Measurements from ENCODE around the gene ADARB1.

The ADARB1 gene

DNA sequence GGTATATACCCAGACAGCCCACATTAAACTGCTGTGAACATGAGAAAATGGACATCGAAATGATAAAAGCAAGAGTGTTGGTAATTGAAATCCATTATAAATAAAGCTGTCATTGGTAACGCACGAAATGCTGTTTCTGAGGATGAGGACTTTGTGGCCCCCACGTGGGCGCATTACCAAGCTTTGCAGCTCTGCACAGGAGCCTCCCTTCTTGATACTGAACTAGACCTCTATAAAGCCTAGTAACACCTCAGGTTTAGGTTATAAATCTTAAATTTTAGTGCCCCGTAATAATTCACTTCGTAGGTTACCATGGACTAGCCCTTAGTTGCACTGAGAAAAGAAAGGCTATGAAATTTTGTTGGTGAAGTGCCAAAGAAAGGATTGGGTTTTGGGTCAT is 45.4 kb downstream of the ADARB1 start:
- no peak for ATAC-seq
- TF ChIP-seq TOX (CRISPR knock-in tag; IDR thresholded peaks at IDR 0.05; ENCODE audit: borderline replicate concordance) (no peak), CSRNP3 (CRISPR knock-in tag; IDR thresholded peaks at IDR 0.05) (no peak), ZNF70 (CRISPR knock-in tag; IDR thresholded peaks at IDR 0.05) (no peak)

DNA sequence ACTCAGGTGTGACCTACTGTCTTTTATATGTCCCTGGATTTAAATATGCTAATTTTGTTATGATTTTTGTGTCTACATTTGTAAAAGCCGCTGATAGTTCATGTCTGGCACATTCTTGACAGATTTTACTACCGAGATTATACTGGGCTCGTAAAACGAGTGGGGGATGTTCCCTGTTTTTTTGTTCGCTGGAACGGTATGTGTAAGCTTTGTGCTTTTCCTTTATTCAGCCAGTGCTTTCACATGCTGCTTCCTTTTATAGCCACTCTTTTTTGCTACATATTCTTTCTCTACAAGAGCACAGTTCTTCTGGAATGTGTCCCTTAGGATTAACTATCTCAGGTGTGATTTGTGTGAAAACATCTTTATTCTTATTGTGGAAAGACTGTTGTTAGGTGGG is 46.6 kb downstream of the ADARB1 start:
- ATAC-seq, result no peak
- TF ChIP-seq PATZ1 (CRISPR knock-in tag; IDR thresholded peaks at IDR 0.05; ENCODE audit: borderline replicate concordance), result no peak
- no peak for TF ChIP-seq ZNF8 (CRISPR knock-in tag; IDR thresholded peaks at IDR 0.05)
- no peak for TF ChIP-seq BACH2 (CRISPR knock-in tag; IDR thresholded peaks at IDR 0.05; ENCODE audit: borderline replicate concordance)
- no peak for TF ChIP-seq ZNF565 (CRISPR knock-in tag; conservative IDR thresholded peaks at IDR 0.05; ENCODE audit: low read depth)
- no peak for TF ChIP-seq ZNF70 (CRISPR knock-in tag; IDR thresholded peaks at IDR 0.05)
- TF ChIP-seq, protein P1, sequence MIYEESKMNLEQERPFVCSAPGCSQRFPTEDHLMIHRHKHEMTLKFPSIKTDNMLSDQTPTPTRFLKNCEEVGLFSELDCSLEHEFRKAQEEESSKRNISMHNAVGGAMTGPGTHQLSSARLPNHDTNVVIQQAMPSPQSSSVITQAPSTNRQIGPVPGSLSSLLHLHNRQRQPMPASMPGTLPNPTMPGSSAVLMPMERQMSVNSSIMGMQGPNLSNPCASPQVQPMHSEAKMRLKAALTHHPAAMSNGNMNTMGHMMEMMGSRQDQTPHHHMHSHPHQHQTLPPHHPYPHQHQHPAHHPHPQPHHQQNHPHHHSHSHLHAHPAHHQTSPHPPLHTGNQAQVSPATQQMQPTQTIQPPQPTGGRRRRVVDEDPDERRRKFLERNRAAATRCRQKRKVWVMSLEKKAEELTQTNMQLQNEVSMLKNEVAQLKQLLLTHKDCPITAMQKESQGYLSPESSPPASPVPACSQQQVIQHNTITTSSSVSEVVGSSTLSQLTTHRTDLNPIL (CRISPR knock-in tag; IDR thresholded peaks at IDR 0.05; ENCODE audit: low read depth), result no peak
- no peak for TF ChIP-seq GLIS3 (CRISPR knock-in tag; IDR thresholded peaks at IDR 0.05)
- TF ChIP-seq ZFP30 (CRISPR knock-in tag; IDR thresholded peaks at IDR 0.05), result no peak
- no peak for TF ChIP-seq RARB (CRISPR knock-in tag; IDR thresholded peaks at IDR 0.05)
- TF ChIP-seq TCF4 (CRISPR knock-in tag; IDR thresholded peaks at IDR 0.05; ENCODE audit: borderline replicate concordance), result no peak
- no peak for TF ChIP-seq ESRRG (CRISPR knock-in tag; IDR thresholded peaks at IDR 0.05)

DNA sequence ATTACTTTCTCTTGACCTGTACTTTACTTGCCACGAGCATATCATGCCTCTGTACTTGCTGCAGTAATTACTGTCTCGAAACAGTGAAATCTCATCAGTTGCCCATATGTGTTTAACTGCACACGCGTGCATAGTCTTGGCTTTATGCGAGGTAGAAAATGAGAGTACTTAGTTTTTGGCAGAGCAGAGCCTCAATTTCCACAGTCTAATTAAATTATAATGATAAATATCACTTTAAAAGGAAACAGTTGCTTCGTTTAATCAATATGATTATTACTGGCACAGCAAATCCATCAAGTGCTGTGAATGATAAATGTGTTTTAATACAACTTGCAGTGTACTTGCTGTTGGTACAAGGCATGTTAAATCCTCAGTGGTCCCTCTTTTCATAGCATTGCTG is 47.6 kb downstream of the ADARB1 start:
- ATAC-seq, result no peak

GRCh38 chr21:45122432-45123132 is 48.2 kb downstream of the ADARB1 start:
- TF ChIP-seq PPARA (CRISPR knock-in tag; IDR thresholded peaks at IDR 0.05; ENCODE audit: borderline replicate concordance), result no peak
- no peak for TF ChIP-seq ISL1 (CRISPR knock-in tag; IDR thresholded peaks at IDR 0.05)
- TF ChIP-seq, protein P1 (CRISPR knock-in tag; IDR thresholded peaks at IDR 0.05; ENCODE audit: low read depth), result no peak
- TF ChIP-seq GLIS3 (CRISPR knock-in tag; IDR thresholded peaks at IDR 0.05), result no peak
- TF ChIP-seq SNAI2 (CRISPR knock-in tag; IDR thresholded peaks at IDR 0.05), result no peak
- no peak for TF ChIP-seq RARB (CRISPR knock-in tag; IDR thresholded peaks at IDR 0.05)
- TF ChIP-seq ESRRG (CRISPR knock-in tag; IDR thresholded peaks at IDR 0.05), result no peak
- no peak for TF ChIP-seq PATZ1 (CRISPR knock-in tag; IDR thresholded peaks at IDR 0.05; ENCODE audit: borderline replicate concordance)
- no peak for ATAC-seq

More for the DNA sequence above, 47.6 kb downstream of the ADARB1 start:
- no peak for TF ChIP-seq ZNF8 (CRISPR knock-in tag; IDR thresholded peaks at IDR 0.05)
- peak; percentile 59 for TF ChIP-seq ISL1 (CRISPR knock-in tag; IDR thresholded peaks at IDR 0.05)
- TF ChIP-seq ARNTL (CRISPR knock-in tag; IDR thresholded peaks at IDR 0.05; ENCODE audit: borderline replicate concordance, low read depth), result no peak
- no peak for TF ChIP-seq TCF4 (CRISPR knock-in tag; IDR thresholded peaks at IDR 0.05; ENCODE audit: borderline replicate concordance)

DNA sequence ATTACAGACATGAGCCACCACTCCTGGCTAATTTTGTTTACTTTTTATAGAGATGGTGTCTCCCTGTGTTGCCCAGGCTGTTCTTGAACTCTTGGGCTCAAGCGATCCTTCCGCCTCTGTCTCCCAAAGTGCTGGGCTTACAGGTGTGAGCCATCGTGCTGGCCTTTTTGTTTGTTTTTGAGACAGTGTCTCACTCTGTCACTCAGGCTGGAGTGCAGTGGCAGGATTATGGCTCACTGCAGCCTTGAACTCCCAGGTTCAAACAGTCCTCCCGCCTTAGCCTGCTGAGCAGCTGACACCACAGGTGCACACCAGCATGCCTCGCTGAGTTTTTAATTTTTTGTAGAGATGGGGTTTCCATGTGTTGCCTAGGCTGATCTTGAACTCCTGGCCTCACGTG is 49.1 kb downstream of the ADARB1 start:
- ATAC-seq, result no peak
- TF ChIP-seq TCF4 (CRISPR knock-in tag; IDR thresholded peaks at IDR 0.05; ENCODE audit: borderline replicate concordance), result no peak
- TF ChIP-seq TOX (CRISPR knock-in tag; IDR thresholded peaks at IDR 0.05; ENCODE audit: borderline replicate concordance), result no peak
- TF ChIP-seq ZNF565 (CRISPR knock-in tag; conservative IDR thresholded peaks at IDR 0.05; ENCODE audit: low read depth), result no peak
- TF ChIP-seq CSRNP3 (CRISPR knock-in tag; IDR thresholded peaks at IDR 0.05), result no peak
- no peak for TF ChIP-seq ZFP3 (CRISPR knock-in tag; IDR thresholded peaks at IDR 0.05)
- TF ChIP-seq, protein P2, sequence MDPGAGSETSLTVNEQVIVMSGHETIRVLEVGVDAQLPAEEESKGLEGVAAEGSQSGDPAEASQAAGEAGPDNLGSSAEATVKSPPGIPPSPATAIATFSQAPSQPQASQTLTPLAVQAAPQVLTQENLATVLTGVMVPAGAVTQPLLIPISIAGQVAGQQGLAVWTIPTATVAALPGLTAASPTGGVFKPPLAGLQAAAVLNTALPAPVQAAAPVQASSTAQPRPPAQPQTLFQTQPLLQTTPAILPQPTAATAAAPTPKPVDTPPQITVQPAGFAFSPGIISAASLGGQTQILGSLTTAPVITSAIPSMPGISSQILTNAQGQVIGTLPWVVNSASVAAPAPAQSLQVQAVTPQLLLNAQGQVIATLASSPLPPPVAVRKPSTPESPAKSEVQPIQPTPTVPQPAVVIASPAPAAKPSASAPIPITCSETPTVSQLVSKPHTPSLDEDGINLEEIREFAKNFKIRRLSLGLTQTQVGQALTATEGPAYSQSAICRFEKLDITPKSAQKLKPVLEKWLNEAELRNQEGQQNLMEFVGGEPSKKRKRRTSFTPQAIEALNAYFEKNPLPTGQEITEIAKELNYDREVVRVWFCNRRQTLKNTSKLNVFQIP (CRISPR knock-in tag; IDR thresholded peaks at IDR 0.05; ENCODE audit: borderline replicate concordance, low read depth), result no peak
